Stimulated activated naive CD8-positive, alpha-beta T cell treated with anti-CD3 and anti-CD28 coated beads, Interleukin-15, amount 100 ng/mL, for 72 hours (primary cell): Measurements from ENCODE around the gene TMEM9B.
A peak's percentile ranks its signal among the peaks of the same experiment; 100 is the strongest.
"Not testable (repeated sequence)": the region's sequence is repeated elsewhere in the genome, so short reads cannot be mapped to it uniquely, and the experiment has no call there.

ENCODE experiments used
- ATAC-seq: fragments of 150-1000 bp; cut with Tn5 transposase; 2 replicates; pipeline ENCODE4 v1.10.0; 2021; ENCODE audit warnings: mild to moderate bottlenecking, moderate library complexity
- DNase-seq, 2 donors: peaks; one replicate each; pipeline ENCODE4 v3.0.0; 2021 to 2022
- H3K27ac Mint-ChIP-seq, 2 donors: one replicate each; pipeline ENCODE4 v1.8.0; 2022; ENCODE audit warnings: mild to moderate bottlenecking in 2 of 2, mixed read lengths in 2 of 2, moderate library complexity in 2 of 2
- H3K27me3 Mint-ChIP-seq: one replicate; pipeline ENCODE4 v1.8.0; 2022; ENCODE audit warnings: mixed read lengths
- H3K4me1 Mint-ChIP-seq: one replicate; pipeline ENCODE4 v1.8.0; 2022; ENCODE audit warnings: mild to moderate bottlenecking, mixed read lengths
- H3K4me3 Mint-ChIP-seq, 2 donors: one replicate each; pipeline ENCODE4 v1.8.0; 2022; ENCODE audit warnings: mild to moderate bottlenecking in 2 of 2, mixed read lengths in 2 of 2, moderate library complexity in 1 of 2
- H3K9me3 Mint-ChIP-seq, 2 donors: one replicate each; pipeline ENCODE4 v1.8.0; 2022; ENCODE audit warnings: mixed read lengths in 2 of 2

Gene TMEM9B

GRCh38 chr11:8964324-8965320, at the start of gene TMEM9B:
TMEM9B (minus strand) TSS chr11:8964442; CDS start chr11:8964313, 129 bp downstream.
- ATAC-seq (peak; percentile 89), DNase-seq (peak; percentile 82 to 87)
- H3K9me3 Mint-ChIP-seq = no peaks in the 10 kb centered on the region
- H3K4me1 Mint-ChIP-seq = peaks cover 38% of the 10 kb centered on the region
- H3K27ac Mint-ChIP-seq = peak within 1 kb of the TSS; percentile 99
- H3K4me3 Mint-ChIP-seq = peak within 1 kb of the TSS; percentile 93 to 94
- no peaks in the 10 kb centered on the region for H3K27me3 Mint-ChIP-seq

- Mint-ChIP-seq H3K9me3 (peaks cover 0 to 6% of the 10 kb centered on the region in 2 donors), H3K4me3 (no peak overlapping the region), H3K27ac (no peak overlapping the region), H3K4me1 (peaks cover 11% of the 10 kb centered on the region), H3K27me3 (peaks cover 23% of the 10 kb centered on the region)
- DNase-seq (no peak), ATAC-seq (no peak)
These were observed 49.1 kb upstream of the TMEM9B start for GRCh38 chr11:9013373-9013772.

GRCh38 chr11:9009538-9009937, 45.3 kb upstream of the TMEM9B start:
- not testable (repeated sequence) for H3K9me3 Mint-ChIP-seq, ATAC-seq, H3K4me1 Mint-ChIP-seq, H3K27ac Mint-ChIP-seq, DNase-seq, H3K4me3 Mint-ChIP-seq
- H3K27me3 Mint-ChIP-seq = peaks cover 58% of the 10 kb centered on the region

GRCh38 chr11:9008661-9009060, 44.4 kb upstream of the TMEM9B start:
- no peak overlapping the region for H3K4me3 Mint-ChIP-seq
- H3K4me1 Mint-ChIP-seq = peaks cover 6% of the 10 kb centered on the region
- H3K27ac Mint-ChIP-seq = no peak overlapping the region
- DNase-seq (no peak), ATAC-seq (no peak)
- peaks cover 0 to 6% of the 10 kb centered on the region in 2 donors for H3K9me3 Mint-ChIP-seq
- peaks cover 60% of the 10 kb centered on the region for H3K27me3 Mint-ChIP-seq

DNA sequence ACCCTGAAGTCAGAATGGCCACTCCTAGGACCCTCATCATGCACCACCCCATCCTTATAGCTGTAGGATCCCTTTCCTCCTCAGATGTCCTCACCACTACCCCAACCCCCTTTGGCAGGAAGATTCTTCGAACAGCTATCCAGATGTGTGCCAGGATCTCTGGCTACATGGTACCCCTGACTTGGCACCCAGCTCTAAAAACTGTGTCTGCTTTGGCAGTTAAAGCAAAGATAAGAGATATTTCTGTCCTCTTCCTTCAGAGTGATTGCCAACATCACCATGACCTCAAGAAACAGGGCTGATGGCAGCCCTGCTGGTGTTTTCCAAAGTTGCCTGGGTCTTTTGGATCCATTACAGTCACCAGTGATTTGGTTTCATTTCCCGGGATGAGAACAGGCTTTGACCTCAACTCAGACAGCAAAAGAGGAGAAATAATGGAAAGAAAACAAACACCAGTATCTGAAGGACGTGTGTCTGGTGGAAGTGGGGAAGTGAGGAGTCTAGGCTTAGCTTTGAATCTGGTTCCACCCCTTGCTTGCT, 43.8 kb upstream of the TMEM9B start:
- Mint-ChIP-seq H3K9me3 (peaks cover 0 to 6% of the 10 kb centered on the region in 2 donors), H3K4me1 (peaks cover 10% of the 10 kb centered on the region), H3K27me3 (peaks cover 54% of the 10 kb centered on the region), H3K27ac (no peak overlapping the region), H3K4me3 (no peak overlapping the region)
- no peak for DNase-seq
- ATAC-seq = no peak

DNA sequence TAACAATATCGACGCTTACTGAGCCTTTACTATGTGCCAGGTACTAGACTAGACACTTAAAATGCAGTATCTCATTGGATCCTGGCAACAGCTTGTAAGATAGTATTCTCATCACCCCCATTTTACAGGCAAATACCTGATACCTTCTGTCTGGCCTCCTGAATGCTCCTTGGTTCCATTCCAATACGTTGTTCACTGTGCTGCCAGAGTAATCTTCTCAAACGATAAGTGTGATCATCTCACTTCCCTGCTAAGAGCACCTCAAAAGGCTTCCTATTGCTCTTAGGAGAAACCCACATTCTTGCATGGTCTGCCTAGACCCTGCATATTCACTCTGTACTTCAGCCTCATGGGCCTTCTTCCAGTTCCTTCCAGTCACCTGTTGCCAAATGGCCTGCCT, 40.8 kb upstream of the TMEM9B start:
- peak overlapping the region; percentile 3 to 64 for H3K4me3 Mint-ChIP-seq

DNA sequence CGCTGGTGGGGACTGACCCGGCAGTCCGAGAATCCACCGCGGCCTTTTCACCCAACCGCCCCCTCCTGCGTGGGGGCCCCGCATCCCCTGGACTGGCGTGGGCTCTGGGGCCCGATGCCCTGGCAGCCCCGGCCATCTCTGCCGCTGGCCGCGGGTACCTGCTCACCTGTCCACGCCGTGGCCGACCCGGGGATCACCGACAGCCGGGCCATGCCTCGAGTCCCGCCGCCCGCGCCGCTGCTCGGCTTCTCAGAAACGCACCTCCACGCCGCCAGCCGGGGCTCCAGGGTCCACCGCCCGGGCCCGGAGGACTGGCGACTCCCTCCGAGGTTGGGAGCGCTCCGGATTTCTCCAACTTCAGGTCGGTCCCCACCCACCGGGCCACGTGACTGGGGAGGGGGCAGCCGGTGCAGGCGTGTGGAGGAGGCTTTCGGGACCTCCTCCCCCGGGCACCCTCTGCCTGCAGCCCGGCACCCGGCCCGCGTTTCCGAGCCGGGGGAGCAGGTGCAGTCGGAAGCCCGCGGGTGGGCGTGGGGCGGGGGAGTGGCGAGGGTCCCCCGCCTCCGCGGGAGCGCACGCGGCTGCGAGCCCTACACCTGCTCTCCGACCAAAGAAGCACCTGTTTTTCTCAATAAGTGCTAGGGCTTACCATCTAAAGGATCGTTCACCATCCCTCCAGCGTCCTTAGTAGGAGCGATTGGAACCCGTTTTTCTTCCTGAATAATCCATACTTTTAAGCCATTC, 40.1 kb upstream of the TMEM9B start:
- no peaks in the 10 kb centered on the region for H3K9me3 Mint-ChIP-seq
- DNase-seq (peak; percentile 9 to 16), ATAC-seq (peak; percentile 1)
- no peak overlapping the region for H3K27ac Mint-ChIP-seq
- peak overlapping the region; percentile 64 to 66 for H3K4me3 Mint-ChIP-seq
- peaks cover 27% of the 10 kb centered on the region for H3K4me1 Mint-ChIP-seq
- H3K27me3 Mint-ChIP-seq = peaks cover 64% of the 10 kb centered on the region

More for the DNA sequence above, 40.8 kb upstream of the TMEM9B start:
- peaks cover 61% of the 10 kb centered on the region for H3K27me3 Mint-ChIP-seq
- no peak overlapping the region for H3K27ac Mint-ChIP-seq
- H3K4me1 Mint-ChIP-seq = peaks cover 27% of the 10 kb centered on the region
- peaks cover 0 to 4% of the 10 kb centered on the region in 2 donors for H3K9me3 Mint-ChIP-seq
- ATAC-seq (no peak), DNase-seq (no peak)

- H3K9me3 Mint-ChIP-seq = no peaks in the 10 kb centered on the region
- DNase-seq (peak; percentile 69 to 70), ATAC-seq (peak; percentile 63)
- peaks cover 70% of the 10 kb centered on the region for H3K27me3 Mint-ChIP-seq
- peak within 1 kb of the TSS; percentile 83 for H3K4me3 Mint-ChIP-seq
- peaks cover 27% of the 10 kb centered on the region for H3K4me1 Mint-ChIP-seq
- H3K27ac Mint-ChIP-seq = peak within 1 kb of the TSS; percentile 37 to 83
These were observed 39.4 kb upstream of the TMEM9B start, which contains the start of gene NRIP3 for GRCh38 chr11:9003573-9004182. NRIP3 (minus strand) TSS chr11:9004001; CDS start chr11:9003935, 66 bp downstream.

DNA sequence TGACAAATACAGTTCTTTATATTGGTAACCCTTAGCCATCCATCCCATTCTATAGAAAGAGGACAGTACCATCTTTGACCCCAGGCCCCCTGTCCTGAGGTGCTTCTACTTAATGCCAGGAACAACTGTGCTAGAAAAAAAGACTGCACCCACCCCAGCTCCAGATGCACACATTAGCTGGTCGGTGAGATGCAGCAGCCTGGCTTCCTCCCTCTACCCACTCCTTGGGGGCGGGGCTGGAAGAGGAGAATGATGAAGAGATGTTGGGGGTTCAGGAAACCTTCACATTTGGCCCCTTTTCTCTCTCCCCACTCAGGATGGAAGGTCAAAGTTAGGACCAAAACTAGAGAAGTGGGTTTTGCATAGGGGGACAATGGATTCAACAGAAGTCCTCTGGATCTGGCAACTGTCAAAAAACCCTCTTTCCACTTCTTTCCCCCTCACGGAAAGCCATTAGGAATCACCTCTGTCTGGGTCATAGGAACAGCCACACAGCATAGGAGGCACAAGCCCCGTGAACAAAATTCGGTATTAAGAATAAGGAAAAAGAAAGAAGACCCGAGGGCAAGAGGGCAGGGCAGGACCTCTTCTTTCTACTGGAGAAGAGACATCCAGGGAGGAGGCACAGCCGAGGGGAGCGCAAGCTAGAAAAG, 38.8 kb upstream of the TMEM9B start:
- DNase-seq (no peak), ATAC-seq (no peak)
- H3K4me3 Mint-ChIP-seq = peak overlapping the region; percentile 83
- H3K9me3 Mint-ChIP-seq = no peaks in the 10 kb centered on the region
- H3K27ac Mint-ChIP-seq = peak overlapping the region; percentile 37 to 83
- H3K4me1 Mint-ChIP-seq = peaks cover 27% of the 10 kb centered on the region
- peaks cover 68% of the 10 kb centered on the region for H3K27me3 Mint-ChIP-seq

- no peak overlapping the region for H3K4me3 Mint-ChIP-seq
- H3K9me3 Mint-ChIP-seq = no peaks in the 10 kb centered on the region
- H3K27me3 Mint-ChIP-seq = peaks cover 55% of the 10 kb centered on the region
- ATAC-seq (peak; percentile 94), DNase-seq (peak; percentile 19 to 67)
- H3K4me1 Mint-ChIP-seq = peaks cover 27% of the 10 kb centered on the region
- no peak overlapping the region for H3K27ac Mint-ChIP-seq
These were observed 37.5 kb upstream of the TMEM9B start for GRCh38 chr11:9001736-9002135.

DNA sequence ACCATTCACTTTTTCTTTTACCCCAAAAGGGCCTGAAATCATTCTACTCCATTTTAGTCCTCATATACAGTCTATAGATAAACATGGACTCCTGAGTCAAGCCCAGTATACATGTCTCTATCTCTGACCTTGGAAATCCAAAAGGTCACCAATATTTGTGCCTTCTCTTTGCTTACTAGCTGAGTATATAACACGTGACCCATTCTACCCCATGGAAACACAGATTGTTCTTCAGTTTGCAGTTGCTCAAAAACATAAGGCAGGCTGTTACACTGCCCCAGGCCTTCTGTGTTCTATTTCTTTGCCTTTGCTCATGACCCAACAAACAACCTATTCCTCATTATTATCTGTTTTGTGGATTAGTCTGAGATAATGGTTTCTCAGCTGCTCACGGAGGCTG, 33.8 kb upstream of the TMEM9B start:
- DNase-seq (no peak), ATAC-seq (no peak)
- Mint-ChIP-seq H3K9me3 (no peaks in the 10 kb centered on the region), H3K27me3 (peaks cover 34% of the 10 kb centered on the region), H3K27ac (no peak overlapping the region), H3K4me3 (no peak overlapping the region), H3K4me1 (peaks cover 17% of the 10 kb centered on the region)

GRCh38 chr11:8997451-8997850, 33.2 kb upstream of the TMEM9B start:
- H3K27me3 Mint-ChIP-seq = peaks cover 33% of the 10 kb centered on the region
- no peak overlapping the region for H3K27ac Mint-ChIP-seq
- DNase-seq (no peak), ATAC-seq (no peak)
- no peaks in the 10 kb centered on the region for H3K9me3 Mint-ChIP-seq
- no peak overlapping the region for H3K4me3 Mint-ChIP-seq
- H3K4me1 Mint-ChIP-seq = peaks cover 13% of the 10 kb centered on the region

DNA sequence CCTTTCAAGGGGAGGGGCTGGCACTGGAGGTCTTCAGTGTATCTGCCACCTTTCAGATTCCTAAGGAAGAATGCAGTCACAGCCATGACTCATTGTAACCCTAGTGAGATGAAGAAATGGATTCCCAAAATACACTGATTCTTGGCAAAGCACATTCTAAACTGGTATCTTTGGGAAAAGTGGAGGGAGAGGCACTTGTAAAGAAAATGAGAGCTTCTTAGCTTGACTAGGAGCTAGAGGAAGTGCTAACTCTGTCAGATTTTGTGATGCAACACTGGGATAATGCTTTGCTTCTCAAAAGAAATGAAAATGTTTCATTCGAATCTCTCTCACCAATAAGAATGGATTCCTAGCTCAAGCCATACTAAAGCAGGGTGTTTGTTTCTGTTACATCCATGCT, 25.2 kb upstream of the TMEM9B start:
- ATAC-seq (no peak), DNase-seq (no peak)
- Mint-ChIP-seq H3K4me3 (no peak overlapping the region), H3K4me1 (no peaks in the 10 kb centered on the region), H3K9me3 (no peaks in the 10 kb centered on the region), H3K27ac (no peak overlapping the region), H3K27me3 (peaks cover 18% of the 10 kb centered on the region)

GRCh38 chr11:8988329-8989234, 24.3 kb upstream of the TMEM9B start:
- Mint-ChIP-seq H3K27ac (no peak overlapping the region), H3K27me3 (peaks cover 18% of the 10 kb centered on the region), H3K4me1 (no peaks in the 10 kb centered on the region), H3K9me3 (no peaks in the 10 kb centered on the region), H3K4me3 (no peak overlapping the region)
- ATAC-seq = no peak
- no peak for DNase-seq
